Stimulated activated naive CD4-positive, alpha-beta T cell (primary cell): Measurements from ENCODE around the gene MTIF3.

ENCODE experiments used
- DNase-seq, 6 experiments: peaks; one replicate each; lab custom pipeline; 2025; lab: John Stamatoyannopoulos, UW

The MTIF3 gene

GRCh38 chr13:27449936-27450828, at the start of gene MTIF3:
TSS of gene MTIF3 (minus strand) at chr13:27450564. CDS start at chr13:27440448, 10,116 bp downstream.
- peak; percentile 95 to 99 (median 98) for DNase-seq

GRCh38 chr13:27497563-27498230, 47.3 kb upstream of the MTIF3 start:
- no peak for DNase-seq

GRCh38 chr13:27496536-27497273, 46.3 kb upstream of the MTIF3 start:
- no peak for DNase-seq

- DNase-seq: no peak
These were observed 45.6 kb upstream of the MTIF3 start for GRCh38 chr13:27496006-27496405.

- DNase-seq: no peak
These were observed 45.2 kb upstream of the MTIF3 start for GRCh38 chr13:27495551-27495950.

- no peak for DNase-seq
These were observed 43.6 kb upstream of the MTIF3 start for GRCh38 chr13:27493981-27494380.

- DNase-seq: no peak
These were observed 39.1 kb upstream of the MTIF3 start for GRCh38 chr13:27489456-27489855.

GRCh38 chr13:27487776-27488175, 37.4 kb upstream of the MTIF3 start:
- DNase-seq: no peak

- no peak for DNase-seq
These were observed 33.1 kb upstream of the MTIF3 start for GRCh38 chr13:27483421-27483820.

GRCh38 chr13:27482983-27483382, 32.6 kb upstream of the MTIF3 start:
- DNase-seq: no peak

- DNase-seq: peak in 1 of 6 experiments; percentile 4
These were observed 31.4 kb upstream of the MTIF3 start for GRCh38 chr13:27481766-27482165.

GRCh38 chr13:27476943-27477703, 26.8 kb upstream of the MTIF3 start:
- DNase-seq: peak in 1 of 6 experiments; percentile 64

GRCh38 chr13:27474751-27475268, 24.4 kb upstream of the MTIF3 start:
- DNase-seq: no peak

GRCh38 chr13:27472941-27473340, 22.6 kb upstream of the MTIF3 start:
- no peak for DNase-seq

- DNase-seq: no peak
These were observed 22.1 kb upstream of the MTIF3 start for GRCh38 chr13:27472441-27472840.

- no peak for DNase-seq
These were observed 19.9 kb upstream of the MTIF3 start for GRCh38 chr13:27470075-27470820.

GRCh38 chr13:27466513-27466912, 16.1 kb upstream of the MTIF3 start:
- peak in 1 of 6 experiments; percentile 7 for DNase-seq

- DNase-seq: no peak
These were observed 15.2 kb upstream of the MTIF3 start for GRCh38 chr13:27465611-27466010.

- DNase-seq: no peak
These were observed 13.1 kb upstream of the MTIF3 start for GRCh38 chr13:27463500-27463899.

GRCh38 chr13:27461940-27462584, 11.7 kb upstream of the MTIF3 start:
- DNase-seq: no peak
